ENCODE results near the gene BRAP.
"Not testable (repeated sequence)": the region's sequence is repeated elsewhere in the genome, so short reads cannot be mapped to it uniquely, and the experiment has no call there.

The BRAP gene

GRCh38 chr12:111655356-111655755, 30.4 kb downstream of the BRAP start:
- no peak for DNase-seq (ENCODE audit: low read depth)
- H3K4me3 ChIP-seq (ENCODE audit: low read depth, low read length), result no peak overlapping the region
- no peak for TF ChIP-seq CTCF (IDR thresholded peaks at IDR 0.05; ENCODE audit: low read depth, low read length, missing control alignments)

- DNase-seq (ENCODE audit: low read depth), result no peak
- H3K4me3 ChIP-seq (ENCODE audit: low read depth, low read length), result no peak overlapping the region
- TF ChIP-seq CTCF (IDR thresholded peaks at IDR 0.05; ENCODE audit: low read depth, low read length, missing control alignments), result no peak
These were observed 32.2 kb downstream of the BRAP start for GRCh38 chr12:111653596-111653995.

- not testable (repeated sequence) for H3K4me3 ChIP-seq (ENCODE audit: low read depth, low read length); DNase-seq (ENCODE audit: low read depth)
These were observed 33.2 kb downstream of the BRAP start for GRCh38 chr12:111652530-111652929.

- H3K4me3 ChIP-seq (ENCODE audit: low read depth, low read length), result no peak overlapping the region
- no peak for TF ChIP-seq CTCF (IDR thresholded peaks at IDR 0.05; ENCODE audit: low read depth, low read length, missing control alignments)
- DNase-seq (ENCODE audit: low read depth), result no peak
These were observed 34.8 kb downstream of the BRAP start for GRCh38 chr12:111650912-111651311.

GRCh38 chr12:111645433-111645832, 40.3 kb downstream of the BRAP start:
- no peak for DNase-seq (ENCODE audit: low read depth)
- no peak for TF ChIP-seq CTCF (IDR thresholded peaks at IDR 0.05; ENCODE audit: low read depth, low read length, missing control alignments)
- H3K4me3 ChIP-seq (ENCODE audit: low read depth, low read length), result no peak overlapping the region

- no peak overlapping the region for H3K4me3 ChIP-seq (ENCODE audit: low read depth, low read length)
- no peak for TF ChIP-seq CTCF (IDR thresholded peaks at IDR 0.05; ENCODE audit: low read depth, low read length, missing control alignments)
- DNase-seq (ENCODE audit: low read depth), result no peak
These were observed 42.3 kb downstream of the BRAP start for GRCh38 chr12:111643427-111643826.

GRCh38 chr12:111642681-111643426, 42.9 kb downstream of the BRAP start:
- TF ChIP-seq CTCF (IDR thresholded peaks at IDR 0.05; ENCODE audit: low read depth, low read length, missing control alignments), result no peak
- no peak for DNase-seq (ENCODE audit: low read depth)
- H3K4me3 ChIP-seq (ENCODE audit: low read depth, low read length), result no peak overlapping the region

Measured in GM12864 (cell line).